GM23338 (cell line): ENCODE measurements around the gene C7orf25.

ENCODE experiments used
- CREB1 ChIP-seq: fragments of 250-450 bp; sonication (Bioruptor Pico); IDR thresholded peaks from 2 replicates; pipeline ENCODE4 v1.5.0; 2020; ENCODE audit warnings: low read depth, mild to moderate bottlenecking, moderate library complexity
- CTCF ChIP-seq, 2 experiments: fragments of 200-600 bp in 1 of 2; sonication (generic) in 1 of 2; conservative IDR thresholded peaks; 2 replicates each; pipeline versions ENCODE4 v1.5.1 to v1.6.1; 2016 to 2017; ENCODE audit warnings: antibody characterized with exemption in 2 of 2, low read depth in 2 of 2, mild to moderate bottlenecking in 2 of 2, moderate library complexity in 1 of 2
- ETS1 ChIP-seq: IDR thresholded peaks from 2 replicates; pipeline ENCODE4 v1.6.1; 2016; ENCODE audit warnings: antibody characterized with exemption
- EZH2 ChIP-seq: fragments of 200-600 bp; sonication (generic); IDR thresholded peaks from one replicate; pipeline ENCODE4 v1.8.0; 2017; ENCODE audit warnings: antibody characterized with exemption, mild to moderate bottlenecking, low read depth; ENCODE audit not compliant: unreplicated experiment
- EZH2phosphoT487 ChIP-seq: fragments of 200-600 bp; sonication (generic); IDR thresholded peaks from one replicate; pipeline ENCODE4 v1.8.1; 2018; ENCODE audit warnings: antibody characterized with exemption; ENCODE audit not compliant: unreplicated experiment
- POLR2AphosphoS5 ChIP-seq: IDR thresholded peaks from 2 replicates; pipeline ENCODE4 v1.6.1; 2016; ENCODE audit warnings: antibody characterized with exemption, low read depth
- ZNF114 ChIP-seq: fragments of 250-450 bp; sonication (Bioruptor Pico); IDR thresholded peaks from 2 replicates; pipeline ENCODE4 v1.5.0; 2020; ENCODE audit warnings: mild to moderate bottlenecking, moderate library complexity
- TF ChIP-seq, protein P1 (sequence below): IDR thresholded peaks from one replicate; pipeline ENCODE4 v1.6.1; 2018; ENCODE audit warnings: antibody characterized with exemption; ENCODE audit not compliant: unreplicated experiment

- TF ChIP-seq POLR2AphosphoS5 (peak; percentile 87), CTCF (conservative IDR thresholded peaks at IDR 0.05; ENCODE audit: low read depth in 2 of 2) (no peak), CREB1 (CRISPR knock-in tag) (0 out of 2 replicates have a peak, but pooled peaks have one; percentile 12), ZNF114 (CRISPR knock-in tag) (no peak), ETS1 (peak; percentile 91), EZH2 (no peak), EZH2phosphoT487 (no peak)
- TF ChIP-seq, protein P1, sequence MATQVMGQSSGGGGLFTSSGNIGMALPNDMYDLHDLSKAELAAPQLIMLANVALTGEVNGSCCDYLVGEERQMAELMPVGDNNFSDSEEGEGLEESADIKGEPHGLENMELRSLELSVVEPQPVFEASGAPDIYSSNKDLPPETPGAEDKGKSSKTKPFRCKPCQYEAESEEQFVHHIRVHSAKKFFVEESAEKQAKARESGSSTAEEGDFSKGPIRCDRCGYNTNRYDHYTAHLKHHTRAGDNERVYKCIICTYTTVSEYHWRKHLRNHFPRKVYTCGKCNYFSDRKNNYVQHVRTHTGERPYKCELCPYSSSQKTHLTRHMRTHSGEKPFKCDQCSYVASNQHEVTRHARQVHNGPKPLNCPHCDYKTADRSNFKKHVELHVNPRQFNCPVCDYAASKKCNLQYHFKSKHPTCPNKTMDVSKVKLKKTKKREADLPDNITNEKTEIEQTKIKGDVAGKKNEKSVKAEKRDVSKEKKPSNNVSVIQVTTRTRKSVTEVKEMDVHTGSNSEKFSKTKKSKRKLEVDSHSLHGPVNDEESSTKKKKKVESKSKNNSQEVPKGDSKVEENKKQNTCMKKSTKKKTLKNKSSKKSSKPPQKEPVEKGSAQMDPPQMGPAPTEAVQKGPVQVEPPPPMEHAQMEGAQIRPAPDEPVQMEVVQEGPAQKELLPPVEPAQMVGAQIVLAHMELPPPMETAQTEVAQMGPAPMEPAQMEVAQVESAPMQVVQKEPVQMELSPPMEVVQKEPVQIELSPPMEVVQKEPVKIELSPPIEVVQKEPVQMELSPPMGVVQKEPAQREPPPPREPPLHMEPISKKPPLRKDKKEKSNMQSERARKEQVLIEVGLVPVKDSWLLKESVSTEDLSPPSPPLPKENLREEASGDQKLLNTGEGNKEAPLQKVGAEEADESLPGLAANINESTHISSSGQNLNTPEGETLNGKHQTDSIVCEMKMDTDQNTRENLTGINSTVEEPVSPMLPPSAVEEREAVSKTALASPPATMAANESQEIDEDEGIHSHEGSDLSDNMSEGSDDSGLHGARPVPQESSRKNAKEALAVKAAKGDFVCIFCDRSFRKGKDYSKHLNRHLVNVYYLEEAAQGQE = no peak
Measured at GRCh38 chr7:42931834-42932651, 20.2 kb upstream of the C7orf25 start, which contains the start of the genes MRPL32 and PSMA2.
